WTC11 (cell line): ENCODE data around the gene RTN4RL1. TPM values are rescaled to one million over a fixed set of nuclear protein-coding genes. Genes with fewer than 3 reads are reported as not detected.

ENCODE experiments used
- ATAC-seq: fragments of 200-7000 bp; cut with Tn5 transposase; 2 replicates; pipeline ENCODE4 v1.10.0; 2021; ENCODE audit warnings: mild to moderate bottlenecking, moderate library complexity
- CTCF ChIA-PET: fragments of 300-600 bp; sonication (Branson Sonifier 250); formaldehyde crosslinking; loops from one replicate; lab custom pipeline; 2021; ENCODE audit warnings: antibody characterized with exemption; lab: Charles Lee
- POLR2A ChIA-PET: fragments of 350-600 bp; sonication (Branson Sonifier 250); formaldehyde crosslinking; loops from one replicate; lab custom pipeline; 2021; ENCODE audit warnings: antibody characterized with exemption; lab: Charles Lee
- DNase-seq: peaks from one replicate; pipeline ENCODE4 v3.0.0; 2021; ENCODE audit warnings: low spot score
- H3K27ac Mint-ChIP-seq: 2 replicates; pipeline ENCODE4 v1.8.0; 2021; ENCODE audit warnings: mixed read lengths
- H3K27me3 Mint-ChIP-seq: 2 replicates; pipeline ENCODE4 v1.8.0; 2021; ENCODE audit warnings: low read depth, mild to moderate bottlenecking, moderate library complexity, mixed read lengths
- H3K36me3 Mint-ChIP-seq: 2 replicates; pipeline ENCODE4 v1.8.0; 2021; ENCODE audit warnings: mixed read lengths
- H3K4me1 Mint-ChIP-seq: 2 replicates; pipeline ENCODE4 v1.8.0; 2022; ENCODE audit warnings: mixed read lengths
- H3K4me3 Mint-ChIP-seq: 2 replicates; pipeline ENCODE4 v1.8.0; 2021; ENCODE audit warnings: mild to moderate bottlenecking, moderate library complexity, mixed read lengths
- H3K9me3 Mint-ChIP-seq: 2 replicates; pipeline ENCODE4 v1.8.0; 2021; ENCODE audit warnings: mixed read lengths
- ATF1 ChIP-seq: sonication (generic); formaldehyde crosslinking; IDR thresholded peaks from 2 replicates; pipeline ENCODE4 v1.8.1; 2023; ENCODE audit warnings: mild to moderate bottlenecking, moderate library complexity, missing genetic modification reagents
- ATF2 ChIP-seq: sonication (generic); formaldehyde crosslinking; IDR thresholded peaks from 2 replicates; pipeline ENCODE4 v1.8.1; 2022; ENCODE audit warnings: low read depth, missing genetic modification reagents, borderline replicate concordance
- ATF6 ChIP-seq: sonication (generic); formaldehyde crosslinking; IDR thresholded peaks from 2 replicates; pipeline ENCODE4 v1.8.1; 2023; ENCODE audit warnings: mild to moderate bottlenecking, missing genetic modification reagents
- CREB1 ChIP-seq: sonication (generic); formaldehyde crosslinking; IDR thresholded peaks from 2 replicates; pipeline ENCODE4 v1.8.0; 2023; ENCODE audit warnings: mild to moderate bottlenecking, missing genetic modification reagents
- FOXJ3 ChIP-seq: sonication (generic); formaldehyde crosslinking; IDR thresholded peaks from 2 replicates; pipeline ENCODE4 v1.9.0; 2021; ENCODE audit warnings: missing genetic modification reagents, mild to moderate bottlenecking, borderline replicate concordance
- FOXK1 ChIP-seq: sonication (generic); formaldehyde crosslinking; IDR thresholded peaks from 2 replicates; pipeline ENCODE4 v1.8.0; 2022; ENCODE audit warnings: mild to moderate bottlenecking, moderate library complexity, missing genetic modification reagents
- GABPB1 ChIP-seq: sonication (generic); formaldehyde crosslinking; IDR thresholded peaks from 2 replicates; pipeline ENCODE4 v1.8.1; 2023; ENCODE audit warnings: mild to moderate bottlenecking, missing genetic modification reagents
- JAZF1 ChIP-seq: fragments of 250-450 bp; sonication (Bioruptor Pico); IDR thresholded peaks from 2 replicates; pipeline ENCODE4 v1.9.0; 2021; ENCODE audit warnings: moderate library complexity, mild to moderate bottlenecking, inconsistent platforms
- MLX ChIP-seq: sonication (generic); formaldehyde crosslinking; IDR thresholded peaks from 2 replicates; pipeline ENCODE4 v1.8.1; 2023; ENCODE audit warnings: mild to moderate bottlenecking, missing genetic modification reagents, moderate library complexity
- MYBL2 ChIP-seq: sonication (generic); formaldehyde crosslinking; IDR thresholded peaks from 2 replicates; pipeline ENCODE4 v1.8.1; 2023; ENCODE audit warnings: mild to moderate bottlenecking, moderate library complexity, missing genetic modification reagents
- NFATC4 ChIP-seq: fragments of 250-450 bp; sonication (Bioruptor Pico); IDR thresholded peaks from 2 replicates; pipeline ENCODE4 v1.9.0; 2021; ENCODE audit warnings: mild to moderate bottlenecking
- NR3C1 ChIP-seq: sonication (generic); formaldehyde crosslinking; conservative IDR thresholded peaks from 2 replicates; pipeline ENCODE4 v1.8.1; 2023; ENCODE audit warnings: low read depth, mild to moderate bottlenecking, missing genetic modification reagents
- PRRX2 ChIP-seq: fragments of 250-450 bp; sonication (Bioruptor Pico); IDR thresholded peaks from 2 replicates; pipeline ENCODE4 v1.8.0; 2021; ENCODE audit warnings: mild to moderate bottlenecking
- SP1 ChIP-seq: sonication (generic); formaldehyde crosslinking; conservative IDR thresholded peaks from 2 replicates; pipeline ENCODE4 v1.8.1; 2022; ENCODE audit warnings: missing genetic modification reagents
- TP53 ChIP-seq: sonication (generic); formaldehyde crosslinking; IDR thresholded peaks from 2 replicates; pipeline ENCODE4 v1.8.1; 2023; ENCODE audit warnings: mild to moderate bottlenecking, missing genetic modification reagents
- USF2 ChIP-seq: sonication (generic); formaldehyde crosslinking; IDR thresholded peaks from 2 replicates; pipeline ENCODE4 v1.8.1; 2023; ENCODE audit warnings: mild to moderate bottlenecking, missing genetic modification reagents, moderate library complexity
- ZNF138 ChIP-seq: sonication (generic); formaldehyde crosslinking; conservative IDR thresholded peaks from 2 replicates; pipeline ENCODE4 v1.8.1; 2022; ENCODE audit warnings: mild to moderate bottlenecking, moderate library complexity, missing genetic modification reagents
- ZNF232 ChIP-seq: sonication (generic); formaldehyde crosslinking; IDR thresholded peaks from 2 replicates; pipeline ENCODE4 v1.8.0; 2022; ENCODE audit warnings: mild to moderate bottlenecking, missing genetic modification reagents
- ZNF281 ChIP-seq: sonication (generic); formaldehyde crosslinking; IDR thresholded peaks from 2 replicates; pipeline ENCODE4 v1.8.0; 2023; ENCODE audit warnings: mild to moderate bottlenecking, missing genetic modification reagents
- ZNF317 ChIP-seq: sonication (generic); formaldehyde crosslinking; IDR thresholded peaks from 2 replicates; pipeline ENCODE4 v1.8.1; 2023; ENCODE audit warnings: low read depth, mild to moderate bottlenecking, moderate library complexity, missing genetic modification reagents, borderline replicate concordance
- ZNF396 ChIP-seq: fragments of 250-450 bp; sonication (Bioruptor Pico); IDR thresholded peaks from 2 replicates; pipeline ENCODE4 v1.8.0; 2021; ENCODE audit warnings: mild to moderate bottlenecking, moderate library complexity, borderline replicate concordance
- ZNF416 ChIP-seq: fragments of 250-450 bp; sonication (Bioruptor Pico); IDR thresholded peaks from 2 replicates; pipeline ENCODE4 v1.9.0; 2021; ENCODE audit warnings: mild to moderate bottlenecking, inconsistent platforms
- total RNA-seq: library from RNA; stranded (reverse); gene quantifications from 3 replicates; pipeline ENCODE4 v1.2.3, GENCODE V29; 2021
- TF ChIP-seq, protein P1 (sequence below): sonication (generic); formaldehyde crosslinking; IDR thresholded peaks from 2 replicates; pipeline ENCODE4 v1.8.1; 2023; ENCODE audit warnings: mild to moderate bottlenecking, missing genetic modification reagents
- TF ChIP-seq, protein P2 (sequence below): sonication (generic); formaldehyde crosslinking; conservative IDR thresholded peaks from 2 replicates; pipeline ENCODE4 v1.8.1; 2023; ENCODE audit warnings: mild to moderate bottlenecking, low read depth, missing genetic modification reagents, moderate library complexity

The RTN4RL1 gene
- total RNA-seq, 1 experiment from 2014 or later: 0.72 TPM

DNA sequence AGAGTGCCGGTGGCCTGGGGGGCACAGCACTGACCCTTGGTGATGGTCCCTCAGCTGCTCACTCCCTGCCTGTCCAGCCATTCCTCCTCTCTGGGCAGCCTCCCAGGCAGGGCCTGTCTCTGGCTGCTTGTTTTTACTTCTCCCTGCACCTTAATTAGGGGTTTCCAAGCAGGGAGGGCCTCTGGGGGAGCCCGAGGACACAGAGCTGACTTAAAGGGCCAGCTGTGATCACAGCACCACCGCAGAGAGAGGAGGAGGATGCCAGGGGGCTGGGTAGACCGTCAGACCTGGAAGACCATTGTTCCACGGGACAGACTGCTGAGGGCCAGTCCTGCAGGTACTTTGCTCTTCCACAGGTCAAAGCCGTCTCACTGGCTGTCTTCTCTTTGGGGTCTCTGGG, 3.6 kb upstream of the RTN4RL1 start:
- H3K4me3 Mint-ChIP-seq: peak overlapping the region; percentile 30; the same call in 1 of the 2 replicates
- no peak for DNase-seq

GRCh38 chr17:2028234-2028614, 3.1 kb upstream of the RTN4RL1 start:
- CTCF ChIA-PET: interaction anchor here (0.5 to 6.3 kb wide), 3 partner anchors 96 to 124 kb away, joined by 3 to 47 read pairs (median 4); no protein-coding TSS in a partner anchor
- H3K27me3 Mint-ChIP-seq: peaks cover 62% of the 10 kb centered on the region
- no peak overlapping the region for H3K27ac Mint-ChIP-seq

More for the DNA sequence above, 3.6 kb upstream of the RTN4RL1 start:
- ATAC-seq: no peak
- H3K4me1 Mint-ChIP-seq: peaks cover 7% of the 10 kb centered on the region
- ChIA-PET CTCF (interaction anchor here (0.5 to 6.3 kb wide), 3 partner anchors 96 to 125 kb away, joined by 3 to 47 read pairs (median 4); no protein-coding TSS in a partner anchor), POLR2A (interaction anchor here (0.5 kb wide), 1 partner anchor 740 kb away, joined by 3 read pairs; no protein-coding TSS in a partner anchor)
- H3K9me3 Mint-ChIP-seq: no peaks in the 10 kb centered on the region
- TF ChIP-seq ATF2: no peak
- no peak for TF ChIP-seq FOXK1 (CRISPR knock-in tag)
- no peak for TF ChIP-seq MYBL2 (CRISPR knock-in tag)
- no peak for TF ChIP-seq ZNF138
- TF ChIP-seq, protein P1, sequence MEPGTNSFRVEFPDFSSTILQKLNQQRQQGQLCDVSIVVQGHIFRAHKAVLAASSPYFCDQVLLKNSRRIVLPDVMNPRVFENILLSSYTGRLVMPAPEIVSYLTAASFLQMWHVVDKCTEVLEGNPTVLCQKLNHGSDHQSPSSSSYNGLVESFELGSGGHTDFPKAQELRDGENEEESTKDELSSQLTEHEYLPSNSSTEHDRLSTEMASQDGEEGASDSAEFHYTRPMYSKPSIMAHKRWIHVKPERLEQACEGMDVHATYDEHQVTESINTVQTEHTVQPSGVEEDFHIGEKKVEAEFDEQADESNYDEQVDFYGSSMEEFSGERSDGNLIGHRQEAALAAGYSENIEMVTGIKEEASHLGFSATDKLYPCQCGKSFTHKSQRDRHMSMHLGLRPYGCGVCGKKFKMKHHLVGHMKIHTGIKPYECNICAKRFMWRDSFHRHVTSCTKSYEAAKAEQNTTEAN (CRISPR knock-in tag): no peak
- no peak for TF ChIP-seq ZNF416 (CRISPR knock-in tag)
- TF ChIP-seq, protein P2, sequence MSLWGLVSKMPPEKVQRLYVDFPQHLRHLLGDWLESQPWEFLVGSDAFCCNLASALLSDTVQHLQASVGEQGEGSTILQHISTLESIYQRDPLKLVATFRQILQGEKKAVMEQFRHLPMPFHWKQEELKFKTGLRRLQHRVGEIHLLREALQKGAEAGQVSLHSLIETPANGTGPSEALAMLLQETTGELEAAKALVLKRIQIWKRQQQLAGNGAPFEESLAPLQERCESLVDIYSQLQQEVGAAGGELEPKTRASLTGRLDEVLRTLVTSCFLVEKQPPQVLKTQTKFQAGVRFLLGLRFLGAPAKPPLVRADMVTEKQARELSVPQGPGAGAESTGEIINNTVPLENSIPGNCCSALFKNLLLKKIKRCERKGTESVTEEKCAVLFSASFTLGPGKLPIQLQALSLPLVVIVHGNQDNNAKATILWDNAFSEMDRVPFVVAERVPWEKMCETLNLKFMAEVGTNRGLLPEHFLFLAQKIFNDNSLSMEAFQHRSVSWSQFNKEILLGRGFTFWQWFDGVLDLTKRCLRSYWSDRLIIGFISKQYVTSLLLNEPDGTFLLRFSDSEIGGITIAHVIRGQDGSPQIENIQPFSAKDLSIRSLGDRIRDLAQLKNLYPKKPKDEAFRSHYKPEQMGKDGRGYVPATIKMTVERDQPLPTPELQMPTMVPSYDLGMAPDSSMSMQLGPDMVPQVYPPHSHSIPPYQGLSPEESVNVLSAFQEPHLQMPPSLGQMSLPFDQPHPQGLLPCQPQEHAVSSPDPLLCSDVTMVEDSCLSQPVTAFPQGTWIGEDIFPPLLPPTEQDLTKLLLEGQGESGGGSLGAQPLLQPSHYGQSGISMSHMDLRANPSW (CRISPR knock-in tag): no peak
- TF ChIP-seq ZNF317 (CRISPR knock-in tag): no peak
- TF ChIP-seq NR3C1 (CRISPR knock-in tag): no peak
- no peak for TF ChIP-seq ZNF396 (CRISPR knock-in tag)
- TF ChIP-seq USF2 (CRISPR knock-in tag): no peak
- TF ChIP-seq GABPB1: no peak
- no peak for TF ChIP-seq TP53
- no peak overlapping the region for H3K27ac Mint-ChIP-seq
- H3K27me3 Mint-ChIP-seq: peaks cover 58% of the 10 kb centered on the region
- peaks cover 3% of the 10 kb centered on the region; the same call in 1 of the 2 replicates for H3K36me3 Mint-ChIP-seq

More at GRCh38 chr17:2028234-2028614, 3.1 kb upstream of the RTN4RL1 start:
- TF ChIP-seq MLX (CRISPR knock-in tag): no peak
- no peak for TF ChIP-seq ZNF281 (CRISPR knock-in tag)
- no peak for TF ChIP-seq ATF6 (CRISPR knock-in tag)
- TF ChIP-seq MYBL2 (CRISPR knock-in tag): no peak
- TF ChIP-seq PRRX2: no peak
- TF ChIP-seq NFATC4 (CRISPR knock-in tag): no peak
- TF ChIP-seq NR3C1 (CRISPR knock-in tag): no peak
- TF ChIP-seq CREB1 (CRISPR knock-in tag): no peak
- TF ChIP-seq ATF1 (CRISPR knock-in tag): no peak
- TF ChIP-seq ZNF232 (CRISPR knock-in tag): no peak
- no peak for TF ChIP-seq FOXJ3 (CRISPR knock-in tag)
- TF ChIP-seq SP1 (CRISPR knock-in tag): no peak
- no peak for TF ChIP-seq JAZF1 (CRISPR knock-in tag)
- TF ChIP-seq, all 79 proteins: peak for 0
- Mint-ChIP-seq H3K36me3 (peaks cover 3% of the 10 kb centered on the region; the same call in 1 of the 2 replicates), H3K9me3 (no peaks in the 10 kb centered on the region), H3K4me1 (peaks cover 7% of the 10 kb centered on the region), H3K4me3 (no peak overlapping the region)
- ATAC-seq (no peak), DNase-seq (no peak)
- POLR2A ChIA-PET: no interaction called here
